ENCODE measurements around the gene VEZF1.

The VEZF1 gene

GRCh38 chr17:57943645-57944044 lies 44.4 kb downstream of the VEZF1 start:
- no peak for TF ChIP-seq EZH2phosphoT487 (IDR thresholded peaks at IDR 0.05; ENCODE audit: low read depth)
- TF ChIP-seq, protein P1, sequence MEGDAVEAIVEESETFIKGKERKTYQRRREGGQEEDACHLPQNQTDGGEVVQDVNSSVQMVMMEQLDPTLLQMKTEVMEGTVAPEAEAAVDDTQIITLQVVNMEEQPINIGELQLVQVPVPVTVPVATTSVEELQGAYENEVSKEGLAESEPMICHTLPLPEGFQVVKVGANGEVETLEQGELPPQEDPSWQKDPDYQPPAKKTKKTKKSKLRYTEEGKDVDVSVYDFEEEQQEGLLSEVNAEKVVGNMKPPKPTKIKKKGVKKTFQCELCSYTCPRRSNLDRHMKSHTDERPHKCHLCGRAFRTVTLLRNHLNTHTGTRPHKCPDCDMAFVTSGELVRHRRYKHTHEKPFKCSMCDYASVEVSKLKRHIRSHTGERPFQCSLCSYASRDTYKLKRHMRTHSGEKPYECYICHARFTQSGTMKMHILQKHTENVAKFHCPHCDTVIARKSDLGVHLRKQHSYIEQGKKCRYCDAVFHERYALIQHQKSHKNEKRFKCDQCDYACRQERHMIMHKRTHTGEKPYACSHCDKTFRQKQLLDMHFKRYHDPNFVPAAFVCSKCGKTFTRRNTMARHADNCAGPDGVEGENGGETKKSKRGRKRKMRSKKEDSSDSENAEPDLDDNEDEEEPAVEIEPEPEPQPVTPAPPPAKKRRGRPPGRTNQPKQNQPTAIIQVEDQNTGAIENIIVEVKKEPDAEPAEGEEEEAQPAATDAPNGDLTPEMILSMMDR (IDR thresholded peaks at IDR 0.05; ENCODE audit: low read depth, low read length): no peak
- H3K4me3 ChIP-seq (ENCODE audit: low read length): no peak overlapping the region
- no peaks in the 10 kb centered on the region for H3K79me2 ChIP-seq (ENCODE audit: low read length)
- H4K20me1 ChIP-seq (ENCODE audit: insufficient read depth, low read length): no peaks in the 10 kb centered on the region
- H3K27me3 ChIP-seq (ENCODE audit: low read depth, low read length): peaks cover 34% of the 10 kb centered on the region
- no peak overlapping the region for H2AFZ ChIP-seq (ENCODE audit: low read depth, low read length)
- H3K4me1 ChIP-seq (ENCODE audit: low read length): peaks cover 77% of the 10 kb centered on the region
- no peak overlapping the region for H3K27ac ChIP-seq (ENCODE audit: low read length)
- H3K4me2 ChIP-seq (ENCODE audit: low read length): peak overlapping the region; percentile 73
- H3K9me3 ChIP-seq (ENCODE audit: insufficient read depth, low read length): no peaks in the 10 kb centered on the region
- H3K9ac ChIP-seq (ENCODE audit: low read length): no peak overlapping the region
- H3K36me3 ChIP-seq (replicated peaks; ENCODE audit: low read depth, low read length): no peaks in the 10 kb centered on the region

GRCh38 chr17:57943140-57943539 lies 44.9 kb downstream of the VEZF1 start:
- no peak overlapping the region for H3K27ac ChIP-seq (ENCODE audit: low read length)
- peak overlapping the region; percentile 73 for H3K4me2 ChIP-seq (ENCODE audit: low read length)
- H3K79me2 ChIP-seq (ENCODE audit: low read length): no peaks in the 10 kb centered on the region
- H3K36me3 ChIP-seq (replicated peaks; ENCODE audit: low read depth, low read length): no peaks in the 10 kb centered on the region
- H3K9me3 ChIP-seq (ENCODE audit: insufficient read depth, low read length): no peaks in the 10 kb centered on the region
- H3K27me3 ChIP-seq (ENCODE audit: low read depth, low read length): peaks cover 34% of the 10 kb centered on the region
- no peaks in the 10 kb centered on the region for H4K20me1 ChIP-seq (ENCODE audit: insufficient read depth, low read length)
- TF ChIP-seq EZH2phosphoT487 (IDR thresholded peaks at IDR 0.05; ENCODE audit: low read depth): no peak
- TF ChIP-seq, protein P1 (IDR thresholded peaks at IDR 0.05; ENCODE audit: low read depth, low read length): no peak
- no peak overlapping the region for H2AFZ ChIP-seq (ENCODE audit: low read depth, low read length)
- peaks cover 73% of the 10 kb centered on the region for H3K4me1 ChIP-seq (ENCODE audit: low read length)
- H3K4me3 ChIP-seq (ENCODE audit: low read length): peak overlapping the region; percentile 61
- H3K9ac ChIP-seq (ENCODE audit: low read length): peak overlapping the region; percentile 13; the same call in 1 of the 2 replicates

DNA sequence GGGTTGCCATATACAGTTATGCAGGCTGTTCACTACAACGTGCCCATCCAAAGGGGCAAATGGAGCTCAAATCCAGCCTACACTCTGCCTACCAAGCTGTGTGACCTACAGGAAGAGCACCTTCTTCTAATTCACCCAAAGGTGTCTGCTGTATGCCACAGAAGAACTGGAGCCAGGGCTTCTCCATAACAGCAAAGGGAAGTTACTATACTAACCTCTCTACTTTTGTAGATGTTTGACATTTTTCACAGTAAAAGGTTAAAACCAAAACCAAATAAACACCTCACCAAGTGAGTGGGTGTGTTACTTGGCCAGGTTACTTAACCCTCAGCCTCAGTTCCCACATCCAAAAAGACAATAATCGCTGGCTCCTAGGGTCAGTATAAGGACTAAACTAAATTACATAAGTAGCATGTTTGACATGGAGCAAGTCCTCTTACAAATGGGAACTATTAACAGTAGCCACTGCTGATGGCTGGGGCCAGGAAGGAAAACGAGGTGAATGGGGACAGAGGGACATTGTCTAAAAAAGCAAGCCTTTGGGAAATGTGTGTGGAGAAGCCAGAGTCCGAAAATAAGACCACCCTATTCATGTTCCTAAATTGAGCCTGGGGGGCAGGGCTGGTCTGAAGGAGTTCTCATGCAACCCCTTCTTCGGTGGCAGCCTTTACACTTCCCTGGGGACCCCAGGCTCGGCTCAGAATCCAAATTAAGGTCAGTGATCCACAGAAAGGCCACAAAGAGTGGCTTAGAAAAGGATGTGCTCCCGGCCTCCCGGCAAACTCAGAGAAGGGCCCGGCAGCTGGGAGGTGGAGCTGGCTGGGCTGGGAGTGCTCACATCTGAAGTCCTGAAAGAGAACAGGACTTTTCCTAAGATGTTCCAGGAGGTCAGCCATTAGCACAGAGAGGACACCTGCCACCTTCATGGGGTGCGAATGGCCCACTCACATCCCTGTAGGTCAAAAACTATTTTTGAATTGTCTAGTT lies 46.4 kb downstream of the VEZF1 start:
- Histone ChIP-seq H4K20me1 (ENCODE audit: insufficient read depth, low read length) (no peaks in the 10 kb centered on the region), H3K27ac (ENCODE audit: low read length) (peak overlapping the region; percentile 21; the same call in 1 of the 2 replicates), H3K27me3 (ENCODE audit: low read depth, low read length) (peaks cover 34% of the 10 kb centered on the region), H3K4me1 (ENCODE audit: low read length) (peaks cover 65% of the 10 kb centered on the region), H2AFZ (ENCODE audit: low read depth, low read length) (no peak overlapping the region), H3K4me3 (ENCODE audit: low read length) (0 out of 2 replicates have a peak overlapping the region, but pooled peaks have one; percentile 13), H3K4me2 (ENCODE audit: low read length) (peak overlapping the region; percentile 94), H3K36me3 (replicated peaks; ENCODE audit: low read depth, low read length) (no peaks in the 10 kb centered on the region), H3K9ac (ENCODE audit: low read length) (no peak overlapping the region), H3K79me2 (ENCODE audit: low read length) (no peaks in the 10 kb centered on the region), H3K9me3 (ENCODE audit: insufficient read depth, low read length) (no peaks in the 10 kb centered on the region)
- TF ChIP-seq, protein P1 (IDR thresholded peaks at IDR 0.05; ENCODE audit: low read depth, low read length): no peak
- TF ChIP-seq EZH2phosphoT487 (IDR thresholded peaks at IDR 0.05; ENCODE audit: low read depth): no peak

- 0 out of 2 replicates have a peak overlapping the region, but pooled peaks have one; percentile 12 for H3K9ac ChIP-seq (ENCODE audit: low read length)
- peak overlapping the region; percentile 54; the same call in 1 of the 2 replicates for H3K4me3 ChIP-seq (ENCODE audit: low read length)
- H3K27ac ChIP-seq (ENCODE audit: low read length): peak overlapping the region; percentile 71
- no peaks in the 10 kb centered on the region for H3K79me2 ChIP-seq (ENCODE audit: low read length)
- H4K20me1 ChIP-seq (ENCODE audit: insufficient read depth, low read length): no peaks in the 10 kb centered on the region
- peaks cover 56% of the 10 kb centered on the region for H3K4me1 ChIP-seq (ENCODE audit: low read length)
- peak overlapping the region; percentile 94 for H3K4me2 ChIP-seq (ENCODE audit: low read length)
- H3K27me3 ChIP-seq (ENCODE audit: low read depth, low read length): peaks cover 32% of the 10 kb centered on the region
- no peaks in the 10 kb centered on the region for H3K9me3 ChIP-seq (ENCODE audit: insufficient read depth, low read length)
- no peak for TF ChIP-seq EZH2phosphoT487 (IDR thresholded peaks at IDR 0.05; ENCODE audit: low read depth)
- TF ChIP-seq, protein P1 (IDR thresholded peaks at IDR 0.05; ENCODE audit: low read depth, low read length): no peak
- H2AFZ ChIP-seq (ENCODE audit: low read depth, low read length): no peak overlapping the region
- H3K36me3 ChIP-seq (replicated peaks; ENCODE audit: low read depth, low read length): no peaks in the 10 kb centered on the region
Observed at GRCh38 chr17:57940653-57941329, 47.3 kb downstream of the VEZF1 start.

Measured in OCI-LY3 (cell line).